Natural killer cell (primary cell): ENCODE results near the gene CTNNA3. TPM values are rescaled to one million over a fixed set of nuclear protein-coding genes. Genes with fewer than 3 reads are reported as not detected.

Experiments
- ATAC-seq, 3 donors: fragments of 150-1000 bp in 2 of 3; fragments of 200-7000 bp in 1 of 3; cut with Tn5 transposase; 1 replicate in 1 of 3; 2 replicates in 2 of 3; pipeline ENCODE4 v1.10.0; 2021; ENCODE audit warnings: mild to moderate bottlenecking in 2 of 3, moderate library complexity in 2 of 3
- DNase-seq, 2 donors: peaks; one replicate each; pipeline versions ENCODE4 v3.0.0 to v3.0.0-alpha.2; 2013 to 2021; ENCODE audit warnings: mixed read lengths in 1 of 2
- H3K27ac ChIP-seq: one replicate; pipeline ENCODE4 v1.5.1; 2013; ENCODE audit warnings: mild to moderate bottlenecking, low read length
- H3K27me3 ChIP-seq: one replicate; pipeline ENCODE4 v1.6.1; 2013; ENCODE audit warnings: low read length; ENCODE audit not compliant: control insufficient read depth, insufficient read depth
- H3K36me3 ChIP-seq: one replicate; pipeline ENCODE4 v1.6.1; 2013; ENCODE audit warnings: low read length; ENCODE audit not compliant: control insufficient read depth, insufficient read depth
- H3K4me1 ChIP-seq: one replicate; pipeline ENCODE4 v1.6.1; 2013; ENCODE audit warnings: low read length; ENCODE audit not compliant: control insufficient read depth, insufficient read depth
- H3K4me3 ChIP-seq: one replicate; pipeline ENCODE4 v1.5.1; 2013; ENCODE audit warnings: low read length
- H3K9me3 ChIP-seq: one replicate; pipeline ENCODE4 v1.6.1; 2013; ENCODE audit warnings: low read length; ENCODE audit not compliant: control insufficient read depth, insufficient read depth
- H3K27ac Mint-ChIP-seq, 2 donors: one replicate each; pipeline ENCODE4 v1.8.0; 2022; ENCODE audit warnings: mild to moderate bottlenecking in 2 of 2, mixed read lengths in 2 of 2, moderate library complexity in 1 of 2
- H3K27me3 Mint-ChIP-seq, 2 donors: one replicate each; pipeline ENCODE4 v1.8.0; 2022; ENCODE audit warnings: low read depth in 2 of 2, mixed read lengths in 2 of 2
- H3K36me3 Mint-ChIP-seq: one replicate; pipeline ENCODE4 v1.8.0; 2022; ENCODE audit warnings: mixed read lengths
- H3K4me1 Mint-ChIP-seq, 2 donors: one replicate each; pipeline ENCODE4 v1.8.0; 2022; ENCODE audit warnings: mixed read lengths in 2 of 2
- H3K4me3 Mint-ChIP-seq: one replicate; pipeline ENCODE4 v1.8.0; 2022; ENCODE audit warnings: mild to moderate bottlenecking, moderate library complexity, mixed read lengths
- H3K9me3 Mint-ChIP-seq, 2 donors: one replicate each; pipeline ENCODE4 v1.8.0; 2022; ENCODE audit warnings: mixed read lengths in 2 of 2
- CTCF ChIP-seq: fragments of 200-600 bp; IDR thresholded peaks from one replicate; pipeline ENCODE4 v1.8.0; 2022; ENCODE audit warnings: antibody characterized with exemption
- WGBS: methylation state at CpG from one replicate; pipeline ENCODE4 v1.1.7; 2013; ENCODE audit warnings: missing lambda C conversion rate; ENCODE audit not compliant: insufficient coverage; 5-methylcytosine and 5-hydroxymethylcytosine counted together
- intact Hi-C: fragments of 100-400 bp; cut with micrococcal nuclease; formaldehyde crosslinking; loops from one replicate; pipeline ENCODE4 v1.14.2; 2022
- total RNA-seq, 4 donors: library from RNA; stranded (reverse); fragments of 120-200 nt in 1 of 4; gene quantifications; one replicate each; pipeline versions ENCODE4 v1.2.3 to v1.2.4, GENCODE V29; 2013 to 2022

Gene CTNNA3
- total RNA-seq, 3 donors from 2014 or later (not counting 1 experiment from before 2014, with no cell fraction given) = not detected

GRCh38 chr10:67110286-67110685 is 585.7 kb downstream of the CTNNA3 start:
- Mint-ChIP-seq H3K4me3 (no peak overlapping the region), H3K36me3 (no peaks in the 10 kb centered on the region), H3K27me3 (no peaks in the 10 kb centered on the region), H3K4me1 (no peaks in the 10 kb centered on the region), H3K27ac (no peak overlapping the region), H3K9me3 (no peaks in the 10 kb centered on the region)
- no peak overlapping the region for H3K27ac ChIP-seq
- no peak for ATAC-seq
- no peaks in the 10 kb centered on the region for H3K4me1 ChIP-seq
- no peaks in the 10 kb centered on the region for H3K27me3 ChIP-seq
- no peaks in the 10 kb centered on the region for H3K36me3 ChIP-seq
- intact Hi-C loops = no loop called here
- no peak for TF ChIP-seq CTCF
- no peak overlapping the region for H3K4me3 ChIP-seq
- no peak for DNase-seq
- no peaks in the 10 kb centered on the region for H3K9me3 ChIP-seq

DNA sequence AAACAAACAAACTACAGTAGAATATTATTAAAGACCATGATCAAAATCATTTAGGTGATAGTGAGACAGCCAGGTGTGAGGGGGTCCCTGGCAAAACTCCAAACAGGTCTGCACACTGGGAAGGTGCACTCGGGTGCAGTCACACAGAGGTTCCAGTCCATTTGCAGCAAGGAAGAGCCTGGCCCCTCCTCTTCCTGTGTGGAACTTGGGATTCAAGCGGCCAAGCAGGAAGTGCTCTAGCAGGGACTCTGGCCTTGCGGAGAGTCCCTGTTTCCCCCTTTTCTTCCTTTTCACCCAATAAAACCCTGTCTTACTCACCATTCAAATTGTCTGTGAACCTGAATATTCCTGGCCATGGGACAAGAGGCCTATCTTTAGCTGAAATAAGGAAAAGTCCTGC is 588.3 kb downstream of the CTNNA3 start:
- 85% methylated on average over 3 of the region's 3 CpGs for WGBS
- H3K9me3 ChIP-seq = no peaks in the 10 kb centered on the region
- no peak overlapping the region for H3K27ac ChIP-seq
- no peaks in the 10 kb centered on the region for H3K36me3 ChIP-seq
- H3K27me3 ChIP-seq = no peaks in the 10 kb centered on the region
- H3K4me1 Mint-ChIP-seq = no peaks in the 10 kb centered on the region
- no peaks in the 10 kb centered on the region for H3K36me3 Mint-ChIP-seq
- TF ChIP-seq CTCF = no peak
- H3K4me1 ChIP-seq = no peaks in the 10 kb centered on the region
- ATAC-seq (no peak), DNase-seq (no peak)
- peaks cover 3 to 4% of the 10 kb centered on the region in 2 donors for H3K9me3 Mint-ChIP-seq
- no peaks in the 10 kb centered on the region for H3K27me3 Mint-ChIP-seq
- H3K4me3 Mint-ChIP-seq = no peak overlapping the region
- intact Hi-C loops = no loop called here
- no peak overlapping the region for H3K27ac Mint-ChIP-seq
- H3K4me3 ChIP-seq = no peak overlapping the region

DNA sequence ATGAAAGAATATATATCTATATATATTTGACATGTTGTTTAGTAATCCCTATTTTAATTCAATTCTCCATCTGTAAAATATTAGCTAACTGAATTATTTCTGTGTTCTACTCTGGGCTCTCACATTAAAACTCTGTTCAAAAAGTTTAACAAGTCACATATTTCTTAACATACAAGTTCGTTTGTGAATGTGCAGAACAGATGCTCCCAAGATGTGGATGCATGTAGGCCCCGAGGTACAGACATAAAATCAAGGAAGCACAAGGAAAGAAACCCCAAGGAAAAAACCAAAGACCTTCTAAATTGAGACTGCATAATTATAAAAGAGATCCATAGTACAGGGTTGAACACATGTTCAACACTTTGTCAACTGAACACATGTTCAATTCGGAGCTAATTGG is 595.0 kb downstream of the CTNNA3 start:
- no peaks in the 10 kb centered on the region for H3K4me1 ChIP-seq
- intact Hi-C loops = no loop called here
- no peak overlapping the region for H3K27ac ChIP-seq
- WGBS = 71% methylated on average over 2 of the region's 3 CpGs
- DNase-seq (no peak), ATAC-seq (no peak)
- no peaks in the 10 kb centered on the region for H3K9me3 ChIP-seq
- H3K4me3 ChIP-seq = no peak overlapping the region
- no peaks in the 10 kb centered on the region for H3K36me3 Mint-ChIP-seq
- no peaks in the 10 kb centered on the region for H3K4me1 Mint-ChIP-seq
- H3K36me3 ChIP-seq = no peaks in the 10 kb centered on the region
- H3K27ac Mint-ChIP-seq = no peak overlapping the region
- no peak for TF ChIP-seq CTCF
- no peaks in the 10 kb centered on the region for H3K27me3 ChIP-seq
- no peaks in the 10 kb centered on the region for H3K27me3 Mint-ChIP-seq
- H3K4me3 Mint-ChIP-seq = no peak overlapping the region
- peaks cover 4 to 7% of the 10 kb centered on the region in 2 donors for H3K9me3 Mint-ChIP-seq

DNA sequence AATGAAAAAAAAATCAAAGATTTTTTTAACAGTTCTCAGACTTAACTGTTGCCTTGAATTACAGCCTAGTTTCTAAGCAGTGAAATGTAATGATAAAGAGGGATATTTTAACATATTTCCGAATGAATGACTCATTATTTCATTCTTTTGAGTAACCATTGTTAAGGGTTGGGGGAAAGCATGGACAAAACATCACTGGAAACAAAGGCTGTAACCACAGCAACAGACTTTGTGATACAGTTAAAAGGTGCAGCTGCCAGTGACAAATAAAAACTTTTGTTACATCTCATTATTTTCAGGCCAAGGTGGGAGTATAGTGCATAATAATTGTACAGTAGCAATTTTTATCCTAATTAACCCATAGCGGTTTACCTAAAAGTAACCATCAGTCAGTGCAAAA is 597.5 kb downstream of the CTNNA3 start:
- TF ChIP-seq CTCF = no peak
- Histone ChIP-seq H3K27me3 (no peaks in the 10 kb centered on the region), H3K9me3 (no peaks in the 10 kb centered on the region), H3K36me3 (no peaks in the 10 kb centered on the region), H3K4me3 (no peak overlapping the region), H3K27ac (no peak overlapping the region), H3K4me1 (no peaks in the 10 kb centered on the region)
- no peak for ATAC-seq
- Mint-ChIP-seq H3K9me3 (peaks cover 2 to 3% of the 10 kb centered on the region in 2 donors), H3K36me3 (no peaks in the 10 kb centered on the region), H3K4me1 (no peaks in the 10 kb centered on the region), H3K4me3 (no peak overlapping the region), H3K27ac (no peak overlapping the region), H3K27me3 (no peaks in the 10 kb centered on the region)
- 79% methylated on average over 1 of the region's 2 CpGs for WGBS
- intact Hi-C loops = no loop called here
- no peak for DNase-seq
